Upper lobe of left lung (tissue), 4 donors: ENCODE results near the gene SMIM36.

Experiments used
- CTCF ChIP-seq, 6 experiments: fragments of 450-650 bp in 4 of 6; fragments of 200-600 bp in 2 of 6; sonication (generic) in 2 of 6; IDR thresholded peaks; one replicate each; pipeline ENCODE4 v1.5.1; 2016 to 2019; ENCODE audit warnings: antibody characterized with exemption in 6 of 6
- EP300 ChIP-seq, 4 donors: sonication (generic); formaldehyde crosslinking; IDR thresholded peaks; one replicate each; pipeline ENCODE4 v1.5.1; 2017; ENCODE audit warnings: antibody characterized with exemption in 4 of 4, control low read depth in 2 of 4
- POLR2A ChIP-seq, 4 donors: fragments of 450-650 bp; IDR thresholded peaks; one replicate each; pipeline ENCODE4 v1.5.1; 2016 to 2017; ENCODE audit warnings: antibody characterized with exemption in 4 of 4, mild to moderate bottlenecking in 2 of 4

- TF ChIP-seq CTCF (IDR thresholded peaks at IDR 0.05) (no peak), POLR2A (IDR thresholded peaks at IDR 0.05) (no peak), EP300 (IDR thresholded peaks at IDR 0.05) (no peak)
Observed at GRCh38 chr17:55443904-55444303, 67.3 kb downstream of the SMIM36 start.
